ENCODE results near the gene DPRX. TPM values are rescaled to one million over a fixed set of nuclear protein-coding genes. Genes with fewer than 3 reads are reported as not detected.

The DPRX gene
- total and polyA plus RNA-seq, 12 donors: not detected

DNA sequence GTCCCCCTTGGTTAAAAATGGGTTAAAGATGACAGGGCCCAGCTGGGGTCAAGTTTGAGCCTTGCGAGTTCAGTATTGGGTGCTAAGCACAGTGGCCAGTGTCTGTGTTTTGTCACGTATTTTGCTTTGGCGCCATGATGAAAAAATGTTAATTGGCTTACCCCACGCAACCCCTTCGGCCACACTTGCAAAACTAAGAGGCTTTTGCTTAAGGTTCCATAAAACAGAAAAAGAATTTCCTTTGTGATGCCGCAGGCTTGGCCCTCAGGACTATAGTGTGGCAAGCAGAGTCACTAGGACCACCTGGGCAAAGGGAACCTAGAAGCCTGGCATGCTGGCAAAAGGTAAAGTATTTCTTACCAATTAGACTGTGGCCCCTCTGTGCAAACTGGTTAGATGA is 20.7 kb downstream of the DPRX start:
- no peaks in the 10 kb centered on the region for H3K36me3 ChIP-seq (replicated peaks in 1 of 2)
- H3K27ac ChIP-seq: no peak overlapping the region
- no peak for DNase-seq
- H3K4me3 ChIP-seq: no peak overlapping the region
- H3K27me3 ChIP-seq: no peaks in the 10 kb centered on the region
- intact Hi-C loops (cut with DNase I): no loop called here
- no peaks in the 10 kb centered on the region for H3K4me1 ChIP-seq (replicated peaks in 1 of 2)
- TF ChIP-seq POLR2A (IDR thresholded peaks at IDR 0.05): no peak
- TF ChIP-seq, protein P1, sequence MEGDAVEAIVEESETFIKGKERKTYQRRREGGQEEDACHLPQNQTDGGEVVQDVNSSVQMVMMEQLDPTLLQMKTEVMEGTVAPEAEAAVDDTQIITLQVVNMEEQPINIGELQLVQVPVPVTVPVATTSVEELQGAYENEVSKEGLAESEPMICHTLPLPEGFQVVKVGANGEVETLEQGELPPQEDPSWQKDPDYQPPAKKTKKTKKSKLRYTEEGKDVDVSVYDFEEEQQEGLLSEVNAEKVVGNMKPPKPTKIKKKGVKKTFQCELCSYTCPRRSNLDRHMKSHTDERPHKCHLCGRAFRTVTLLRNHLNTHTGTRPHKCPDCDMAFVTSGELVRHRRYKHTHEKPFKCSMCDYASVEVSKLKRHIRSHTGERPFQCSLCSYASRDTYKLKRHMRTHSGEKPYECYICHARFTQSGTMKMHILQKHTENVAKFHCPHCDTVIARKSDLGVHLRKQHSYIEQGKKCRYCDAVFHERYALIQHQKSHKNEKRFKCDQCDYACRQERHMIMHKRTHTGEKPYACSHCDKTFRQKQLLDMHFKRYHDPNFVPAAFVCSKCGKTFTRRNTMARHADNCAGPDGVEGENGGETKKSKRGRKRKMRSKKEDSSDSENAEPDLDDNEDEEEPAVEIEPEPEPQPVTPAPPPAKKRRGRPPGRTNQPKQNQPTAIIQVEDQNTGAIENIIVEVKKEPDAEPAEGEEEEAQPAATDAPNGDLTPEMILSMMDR (IDR thresholded peaks at IDR 0.05): no peak
- H3K9me3 ChIP-seq (replicated peaks in 1 of 3): no peaks in the 10 kb centered on the region
- 89 to 92% (median 91%) methylated on average over 6 of the region's 6 CpGs for WGBS, 4 donors

DNA sequence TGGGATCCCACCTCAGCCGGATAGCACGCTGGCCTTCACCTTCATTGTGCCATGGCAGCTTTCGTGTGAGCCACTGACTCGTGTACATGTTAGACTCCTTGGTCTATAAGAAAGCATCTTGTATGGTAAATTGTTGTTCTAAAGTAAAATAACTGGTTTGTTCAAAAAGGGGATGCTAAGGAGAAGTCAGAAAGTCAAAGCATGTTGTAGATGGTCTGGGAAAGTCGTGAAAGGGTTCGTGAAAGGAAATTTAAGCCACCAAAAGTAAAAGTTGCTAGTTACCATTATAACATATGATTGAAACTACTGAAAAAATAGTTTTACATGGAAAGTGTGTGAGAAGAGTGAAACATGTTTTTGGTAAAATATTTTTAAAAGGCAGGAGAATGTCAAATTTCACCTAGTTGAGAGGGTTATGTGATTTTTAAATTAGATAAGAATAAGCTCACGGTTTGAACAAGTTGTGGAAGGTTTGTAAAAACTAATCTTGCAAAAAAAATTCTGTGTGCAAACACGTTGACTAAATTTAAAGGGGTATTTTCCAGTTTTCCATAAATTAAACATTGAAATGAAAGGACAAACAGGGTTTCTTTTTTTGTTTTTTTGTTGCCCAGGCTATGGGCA is 23.4 kb downstream of the DPRX start:
- WGBS, 4 donors: 77 to 81% (median 78%) methylated on average over 8 of the region's 8 CpGs
- H3K27me3 ChIP-seq: no peaks in the 10 kb centered on the region
- H3K4me3 ChIP-seq: no peak overlapping the region
- intact Hi-C loops (cut with DNase I): no loop called here
- H3K36me3 ChIP-seq (replicated peaks in 1 of 2): no peaks in the 10 kb centered on the region
- no peaks in the 10 kb centered on the region for H3K4me1 ChIP-seq (replicated peaks in 1 of 2)
- TF ChIP-seq, protein P1 (IDR thresholded peaks at IDR 0.05): no peak
- no peak for TF ChIP-seq POLR2A (IDR thresholded peaks at IDR 0.05)
- H3K27ac ChIP-seq: no peak overlapping the region
- H3K9me3 ChIP-seq (replicated peaks in 1 of 3): no peaks in the 10 kb centered on the region
- no peak for DNase-seq

DNA sequence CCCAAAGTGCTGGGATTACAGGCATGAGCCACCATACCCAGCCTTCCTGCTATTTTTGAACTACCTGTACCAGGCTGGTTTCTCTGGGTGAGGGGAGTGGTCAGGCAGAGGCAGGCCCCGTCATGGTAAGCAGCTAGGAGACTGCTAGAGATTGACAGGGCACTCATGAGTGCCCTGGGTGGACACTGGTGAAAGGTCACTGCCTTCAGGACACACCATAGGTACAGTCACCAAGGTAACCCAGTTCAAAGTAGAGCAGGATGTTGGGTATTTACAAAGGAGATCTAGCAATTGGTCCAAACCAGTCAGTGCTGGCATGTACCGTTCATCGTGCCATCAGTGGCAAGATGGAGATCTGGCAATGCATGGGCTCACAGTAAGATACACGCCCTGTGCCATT is 25.5 kb downstream of the DPRX start:
- Histone ChIP-seq H3K27me3 (no peaks in the 10 kb centered on the region), H3K9me3 (replicated peaks in 1 of 3) (no peaks in the 10 kb centered on the region), H3K36me3 (replicated peaks in 1 of 2) (no peaks in the 10 kb centered on the region), H3K4me1 (replicated peaks in 1 of 2) (no peaks in the 10 kb centered on the region), H3K4me3 (no peak overlapping the region), H3K27ac (no peak overlapping the region)
- 38 to 86% (median 85%) methylated on average over 2 to 4 of the region's 4 CpGs for WGBS, 4 donors
- DNase-seq: no peak
- TF ChIP-seq, protein P1 (IDR thresholded peaks at IDR 0.05): no peak
- TF ChIP-seq POLR2A (IDR thresholded peaks at IDR 0.05): no peak
- intact Hi-C loops (cut with DNase I): no loop called here

DNA sequence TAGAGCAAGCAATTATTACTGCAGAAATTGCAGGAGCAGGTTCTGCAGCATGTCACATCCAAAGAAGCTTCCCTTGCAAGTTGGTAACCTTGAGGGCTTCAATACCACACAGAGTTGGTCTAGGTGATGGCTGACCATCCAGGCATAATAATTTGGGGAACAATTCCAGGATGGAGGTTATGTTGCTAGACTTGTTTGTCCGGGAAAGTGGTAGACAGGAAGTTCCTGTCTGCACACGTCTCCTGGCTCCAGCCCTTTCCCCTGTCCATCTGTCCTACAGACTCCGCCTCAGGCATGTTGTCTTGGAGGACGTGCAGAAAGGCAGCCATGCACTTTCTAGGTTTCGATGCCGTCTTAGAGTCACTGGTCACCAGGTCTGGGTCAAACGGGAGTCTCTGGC is 26.0 kb downstream of the DPRX start:
- no peak overlapping the region for H3K4me3 ChIP-seq
- H3K4me1 ChIP-seq (replicated peaks in 1 of 2): no peaks in the 10 kb centered on the region
- intact Hi-C loops (cut with DNase I): no loop called here
- no peak overlapping the region for H3K27ac ChIP-seq
- no peaks in the 10 kb centered on the region for H3K27me3 ChIP-seq
- H3K36me3 ChIP-seq (replicated peaks in 1 of 2): no peaks in the 10 kb centered on the region
- H3K9me3 ChIP-seq (replicated peaks in 1 of 3): no peaks in the 10 kb centered on the region
- TF ChIP-seq, protein P1 (IDR thresholded peaks at IDR 0.05): no peak
- no peak for TF ChIP-seq POLR2A (IDR thresholded peaks at IDR 0.05)
- no peak for DNase-seq
- WGBS, 4 donors: 64 to 72% (median 71%) methylated on average over 7 of the region's 7 CpGs
